Testis (tissue), 2 donors: ENCODE data around the gene PTGFRN.

Experiments
- POLR2A ChIP-seq: fragments of 450-650 bp; IDR thresholded peaks from one replicate; pipeline ENCODE4 v1.6.1; 2017; ENCODE audit warnings: antibody characterized with exemption, mild to moderate bottlenecking, moderate library complexity
- TF ChIP-seq, protein P1 (sequence below), 3 experiments: fragments of 450-650 bp in 2 of 3; fragments of 200-600 bp in 1 of 3; sonication (generic) in 1 of 3; IDR thresholded peaks; one replicate each; pipeline ENCODE4 v1.5.1; 2016 to 2019; ENCODE audit warnings: antibody characterized with exemption in 3 of 3, mild to moderate bottlenecking in 2 of 3, moderate library complexity in 1 of 3

DNA sequence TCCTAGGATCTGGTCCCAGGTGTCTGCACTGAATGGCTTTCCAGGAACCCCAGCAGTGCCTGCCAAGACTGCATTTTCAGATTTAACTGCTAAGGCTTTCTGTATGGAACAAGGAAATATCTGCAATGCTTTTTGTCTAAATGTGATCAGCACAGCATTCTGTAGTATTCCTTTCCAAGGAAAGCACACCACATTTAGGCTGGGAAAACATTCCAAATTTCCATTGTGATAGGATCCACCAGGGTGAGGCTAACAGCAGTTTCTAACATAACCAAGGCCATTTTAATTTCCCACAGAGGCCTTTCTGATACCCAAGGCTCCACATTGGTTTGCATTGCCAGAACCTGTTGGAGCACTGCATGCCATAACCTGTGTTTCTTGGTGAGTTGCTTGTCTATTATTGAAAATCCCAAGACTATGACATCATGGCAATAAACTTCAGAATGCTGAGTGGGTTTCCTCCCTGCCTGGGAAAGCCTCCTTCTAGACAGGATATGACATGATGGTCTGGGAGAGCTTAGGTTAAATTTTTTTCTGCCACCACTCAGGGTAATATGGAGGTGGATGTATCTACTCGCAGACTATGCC, 23.3 kb upstream of the PTGFRN start:
- TF ChIP-seq, protein P1, sequence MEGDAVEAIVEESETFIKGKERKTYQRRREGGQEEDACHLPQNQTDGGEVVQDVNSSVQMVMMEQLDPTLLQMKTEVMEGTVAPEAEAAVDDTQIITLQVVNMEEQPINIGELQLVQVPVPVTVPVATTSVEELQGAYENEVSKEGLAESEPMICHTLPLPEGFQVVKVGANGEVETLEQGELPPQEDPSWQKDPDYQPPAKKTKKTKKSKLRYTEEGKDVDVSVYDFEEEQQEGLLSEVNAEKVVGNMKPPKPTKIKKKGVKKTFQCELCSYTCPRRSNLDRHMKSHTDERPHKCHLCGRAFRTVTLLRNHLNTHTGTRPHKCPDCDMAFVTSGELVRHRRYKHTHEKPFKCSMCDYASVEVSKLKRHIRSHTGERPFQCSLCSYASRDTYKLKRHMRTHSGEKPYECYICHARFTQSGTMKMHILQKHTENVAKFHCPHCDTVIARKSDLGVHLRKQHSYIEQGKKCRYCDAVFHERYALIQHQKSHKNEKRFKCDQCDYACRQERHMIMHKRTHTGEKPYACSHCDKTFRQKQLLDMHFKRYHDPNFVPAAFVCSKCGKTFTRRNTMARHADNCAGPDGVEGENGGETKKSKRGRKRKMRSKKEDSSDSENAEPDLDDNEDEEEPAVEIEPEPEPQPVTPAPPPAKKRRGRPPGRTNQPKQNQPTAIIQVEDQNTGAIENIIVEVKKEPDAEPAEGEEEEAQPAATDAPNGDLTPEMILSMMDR (IDR thresholded peaks at IDR 0.05), result no peak
- no peak for TF ChIP-seq POLR2A
